ENCODE data around the gene CHCHD6. TPM values are rescaled to one million over a fixed set of nuclear protein-coding genes. Genes with fewer than 3 reads are reported as not detected.
A peak's percentile ranks its signal among the peaks of the same experiment; 100 is the strongest.

CHCHD6 gene
- total RNA-seq, 1 donor from 2014 or later, result 31.0 TPM

GRCh38 chr3:126714921-126715320 is 10.9 kb downstream of the CHCHD6 start:
- no peak overlapping the region for H3K4me3 Mint-ChIP-seq
- no peak for TF ChIP-seq CTCF (IDR thresholded peaks at IDR 0.05; ENCODE audit: unreplicated experiment)
- DNase-seq (ENCODE audit: low spot score in 2 of 2, unreplicated experiment in 2 of 2), result no peak

GRCh38 chr3:126715432-126715831 is 11.4 kb downstream of the CHCHD6 start:
- peaks cover 7% of the 10 kb centered on the region for H3K4me1 Mint-ChIP-seq
- TF ChIP-seq CTCF (IDR thresholded peaks at IDR 0.05; ENCODE audit: unreplicated experiment), result no peak
- no peak overlapping the region for H3K4me3 Mint-ChIP-seq
- no peaks in the 10 kb centered on the region for H3K36me3 Mint-ChIP-seq
- no peaks in the 10 kb centered on the region for H3K27me3 Mint-ChIP-seq (ENCODE audit: low read depth)
- no peaks in the 10 kb centered on the region for H3K9me3 Mint-ChIP-seq
- H3K27ac Mint-ChIP-seq, result no peak overlapping the region
- DNase-seq (ENCODE audit: low spot score in 2 of 2, unreplicated experiment in 2 of 2), result no peak

More at GRCh38 chr3:126714921-126715320, 10.9 kb downstream of the CHCHD6 start:
- no peak overlapping the region for H3K27ac Mint-ChIP-seq
- H3K36me3 Mint-ChIP-seq, result peaks cover 3% of the 10 kb centered on the region
- no peaks in the 10 kb centered on the region for H3K27me3 Mint-ChIP-seq (ENCODE audit: low read depth)
- peaks cover 7% of the 10 kb centered on the region for H3K4me1 Mint-ChIP-seq
- no peaks in the 10 kb centered on the region for H3K9me3 Mint-ChIP-seq

GRCh38 chr3:126716057-126716456 is 12.0 kb downstream of the CHCHD6 start:
- no peak for DNase-seq (ENCODE audit: low spot score in 2 of 2, unreplicated experiment in 2 of 2)
- peaks cover 7% of the 10 kb centered on the region for H3K4me1 Mint-ChIP-seq
- H3K9me3 Mint-ChIP-seq, result no peaks in the 10 kb centered on the region
- no peak overlapping the region for H3K27ac Mint-ChIP-seq
- no peak for TF ChIP-seq CTCF (IDR thresholded peaks at IDR 0.05; ENCODE audit: unreplicated experiment)
- H3K36me3 Mint-ChIP-seq, result no peaks in the 10 kb centered on the region
- H3K4me3 Mint-ChIP-seq, result no peak overlapping the region
- H3K27me3 Mint-ChIP-seq (ENCODE audit: low read depth), result no peaks in the 10 kb centered on the region

- no peaks in the 10 kb centered on the region for H3K27me3 Mint-ChIP-seq (ENCODE audit: low read depth)
- H3K9me3 Mint-ChIP-seq, result peaks cover 4% of the 10 kb centered on the region
- no peak overlapping the region for H3K4me3 Mint-ChIP-seq
- TF ChIP-seq CTCF (IDR thresholded peaks at IDR 0.05; ENCODE audit: unreplicated experiment), result no peak
- H3K36me3 Mint-ChIP-seq, result peaks cover 1% of the 10 kb centered on the region
- DNase-seq (ENCODE audit: low spot score in 2 of 2, unreplicated experiment in 2 of 2), result no peak
- peaks cover 7% of the 10 kb centered on the region for H3K4me1 Mint-ChIP-seq
- peak overlapping the region; percentile 43 for H3K27ac Mint-ChIP-seq
Observed at GRCh38 chr3:126718561-126719445, 14.8 kb downstream of the CHCHD6 start.

- DNase-seq (ENCODE audit: low spot score in 2 of 2, unreplicated experiment in 2 of 2), result no peak
- Mint-ChIP-seq H3K4me1 (peaks cover 7% of the 10 kb centered on the region), H3K9me3 (peaks cover 19% of the 10 kb centered on the region), H3K36me3 (peaks cover 14% of the 10 kb centered on the region), H3K27ac (no peak overlapping the region), H3K27me3 (ENCODE audit: low read depth) (no peaks in the 10 kb centered on the region), H3K4me3 (no peak overlapping the region)
- TF ChIP-seq CTCF (IDR thresholded peaks at IDR 0.05; ENCODE audit: unreplicated experiment), result no peak
Observed at GRCh38 chr3:126720596-126720995, 16.6 kb downstream of the CHCHD6 start.
